ENCODE measurements around the gene SFI1. TPM values are rescaled to one million over a fixed set of nuclear protein-coding genes. Genes with fewer than 3 reads are reported as not detected.
"Not testable (repeated sequence)": the region's sequence is repeated elsewhere in the genome, so short reads cannot be mapped to it uniquely, and the experiment has no call there.

SFI1 gene
- total RNA-seq, 1 donor from 2014 or later, result 24.8 TPM

GRCh38 chr22:31501738-31502137, 5.4 kb downstream of the SFI1 start:
- Mint-ChIP-seq H3K4me3 (ENCODE audit: unreplicated experiment) (no peak overlapping the region), H3K27ac (ENCODE audit: unreplicated experiment) (no peak overlapping the region), H3K27me3 (ENCODE audit: unreplicated experiment) (peaks cover 2% of the 10 kb centered on the region), H3K4me1 (ENCODE audit: unreplicated experiment) (no peaks in the 10 kb centered on the region), H3K9me3 (ENCODE audit: unreplicated experiment) (no peaks in the 10 kb centered on the region), H3K36me3 (ENCODE audit: low read depth, unreplicated experiment) (peaks cover 5% of the 10 kb centered on the region)
- TF ChIP-seq CTCF (IDR thresholded peaks at IDR 0.05; ENCODE audit: unreplicated experiment), result no peak
- DNase-seq (ENCODE audit: low spot score), result no peak

DNA sequence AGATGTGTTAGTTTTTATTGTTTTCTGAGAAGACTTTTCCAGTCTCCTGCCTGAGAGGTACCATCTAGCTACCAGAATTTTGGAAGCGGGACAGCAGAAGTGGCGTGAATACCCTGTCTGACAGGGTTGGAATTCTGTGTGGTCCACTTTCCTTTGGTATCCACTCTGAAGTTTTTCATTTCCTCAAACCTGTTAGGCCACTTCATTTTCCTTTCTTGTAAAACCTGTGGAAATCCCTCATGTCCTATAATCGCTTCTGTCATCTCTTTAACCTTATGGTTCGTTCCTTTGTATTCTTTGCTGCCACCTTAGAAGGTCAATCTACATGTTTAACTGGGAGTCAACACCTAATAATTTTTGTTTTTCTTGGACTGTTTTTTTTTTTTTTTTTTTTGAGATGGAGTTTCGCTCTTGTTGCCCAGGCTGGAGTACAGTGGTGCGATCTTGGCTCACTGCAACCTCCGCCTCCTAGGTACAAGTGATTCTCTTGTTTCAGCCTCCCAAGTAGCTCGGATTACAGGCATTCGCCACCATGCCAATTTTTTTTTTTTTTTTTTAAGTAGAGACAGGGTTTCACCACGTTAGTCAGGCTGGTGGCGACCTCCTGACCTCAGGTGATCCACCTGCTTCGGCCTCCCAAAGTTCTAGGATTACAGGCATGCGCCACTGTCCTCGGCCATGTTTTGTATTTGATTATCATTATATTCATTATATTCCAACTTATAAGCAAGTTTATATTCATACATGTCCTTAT, 7.1 kb downstream of the SFI1 start:
- Mint-ChIP-seq H3K27me3 (ENCODE audit: unreplicated experiment) (no peaks in the 10 kb centered on the region), H3K27ac (ENCODE audit: unreplicated experiment) (no peak overlapping the region), H3K4me1 (ENCODE audit: unreplicated experiment) (no peaks in the 10 kb centered on the region), H3K36me3 (ENCODE audit: low read depth, unreplicated experiment) (no peaks in the 10 kb centered on the region), H3K4me3 (ENCODE audit: unreplicated experiment) (no peak overlapping the region), H3K9me3 (ENCODE audit: unreplicated experiment) (no peaks in the 10 kb centered on the region)
- DNase-seq (ENCODE audit: low spot score), result no peak
- TF ChIP-seq CTCF (IDR thresholded peaks at IDR 0.05; ENCODE audit: unreplicated experiment), result no peak

DNA sequence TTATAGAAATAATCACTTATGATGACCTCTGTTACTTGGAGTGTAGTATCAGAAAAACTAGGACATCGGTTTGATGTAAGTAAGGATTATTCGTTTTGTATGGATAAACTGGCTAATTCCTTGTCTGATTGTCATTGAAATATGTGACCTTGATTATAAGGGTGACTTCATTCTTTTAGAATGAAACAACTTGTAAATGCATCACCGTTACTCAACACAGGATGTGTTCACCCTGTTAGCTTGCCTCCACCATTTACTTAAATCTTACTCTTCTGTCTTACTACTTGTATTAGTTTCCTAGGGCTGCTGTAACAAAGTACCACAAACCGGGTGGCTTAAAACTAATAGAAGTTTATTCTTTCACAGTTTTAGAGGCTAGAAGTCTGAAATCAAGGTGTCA, 7.9 kb downstream of the SFI1 start:
- Mint-ChIP-seq H3K36me3 (ENCODE audit: low read depth, unreplicated experiment) (no peaks in the 10 kb centered on the region), H3K27me3 (ENCODE audit: unreplicated experiment) (no peaks in the 10 kb centered on the region), H3K4me1 (ENCODE audit: unreplicated experiment) (no peaks in the 10 kb centered on the region), H3K27ac (ENCODE audit: unreplicated experiment) (no peak overlapping the region), H3K4me3 (ENCODE audit: unreplicated experiment) (no peak overlapping the region), H3K9me3 (ENCODE audit: unreplicated experiment) (no peaks in the 10 kb centered on the region)
- no peak for TF ChIP-seq CTCF (IDR thresholded peaks at IDR 0.05; ENCODE audit: unreplicated experiment)
- no peak for DNase-seq (ENCODE audit: low spot score)

DNA sequence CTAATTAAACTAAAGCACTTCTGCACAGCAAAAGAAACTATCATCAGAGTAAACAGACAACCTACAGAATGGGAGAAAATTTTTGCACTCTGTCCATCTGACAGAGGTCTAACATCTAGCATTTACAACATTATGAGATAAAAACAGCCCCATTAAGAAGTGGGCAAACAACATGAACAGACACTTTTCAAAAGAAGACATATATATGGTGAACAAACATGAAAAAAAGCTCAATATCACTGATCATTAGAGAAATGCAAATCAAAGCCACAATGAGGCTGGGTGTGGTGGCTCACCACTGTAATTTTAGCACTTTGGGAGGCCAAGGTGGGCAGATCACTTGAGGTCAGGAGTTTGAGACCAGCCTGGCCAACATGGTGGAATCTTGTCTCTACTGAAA, 11.2 kb downstream of the SFI1 start:
- not testable (repeated sequence) for H3K27me3 Mint-ChIP-seq (ENCODE audit: unreplicated experiment); H3K4me3 Mint-ChIP-seq (ENCODE audit: unreplicated experiment); H3K4me1 Mint-ChIP-seq (ENCODE audit: unreplicated experiment); H3K36me3 Mint-ChIP-seq (ENCODE audit: low read depth, unreplicated experiment); H3K9me3 Mint-ChIP-seq (ENCODE audit: unreplicated experiment); DNase-seq (ENCODE audit: low spot score); H3K27ac Mint-ChIP-seq (ENCODE audit: unreplicated experiment)

GRCh38 chr22:31508536-31508935, 12.2 kb downstream of the SFI1 start:
- TF ChIP-seq CTCF (IDR thresholded peaks at IDR 0.05; ENCODE audit: unreplicated experiment), result no peak
- H3K36me3 Mint-ChIP-seq (ENCODE audit: low read depth, unreplicated experiment), result no peaks in the 10 kb centered on the region
- H3K27ac Mint-ChIP-seq (ENCODE audit: unreplicated experiment), result no peak overlapping the region

More at GRCh38 chr22:31508536-31508935, 12.2 kb downstream of the SFI1 start:
- Mint-ChIP-seq H3K27me3 (ENCODE audit: unreplicated experiment) (no peaks in the 10 kb centered on the region), H3K4me3 (ENCODE audit: unreplicated experiment) (no peak overlapping the region), H3K9me3 (ENCODE audit: unreplicated experiment) (no peaks in the 10 kb centered on the region), H3K4me1 (ENCODE audit: unreplicated experiment) (no peaks in the 10 kb centered on the region)
- no peak for DNase-seq (ENCODE audit: low spot score)
